ENCODE data around the gene CRISPLD2.

- TF ChIP-seq E2F4 (CRISPR knock-in tag; IDR thresholded peaks at IDR 0.05; ENCODE audit: borderline replicate concordance, low read depth) (no peak), GABPB1 (CRISPR knock-in tag; IDR thresholded peaks at IDR 0.05) (no peak), NFYB (CRISPR knock-in tag; conservative IDR thresholded peaks at IDR 0.05; ENCODE audit: low read depth) (no peak), STAT6 (CRISPR knock-in tag; conservative IDR thresholded peaks at IDR 0.05; ENCODE audit: low read depth) (no peak), CREB1 (CRISPR knock-in tag; IDR thresholded peaks at IDR 0.05) (no peak), JUN (CRISPR knock-in tag; IDR thresholded peaks at IDR 0.05) (no peak), ZBTB21 (CRISPR knock-in tag; IDR thresholded peaks at IDR 0.05; ENCODE audit: borderline replicate concordance) (no peak), MAX (CRISPR knock-in tag; IDR thresholded peaks at IDR 0.05) (no peak)
Measured at GRCh38 chr16:84811529-84811928, 8.3 kb upstream of the CRISPLD2 start.

All from WTC11 (cell line).